OCI-LY7 (cell line): Measurements from ENCODE around the gene SLC26A11. TPM values are rescaled to one million over a fixed set of nuclear protein-coding genes. Genes with fewer than 3 reads are reported as not detected.

Source experiments
- BruUV-seq: library from RNA; stranded (reverse); fragments of 400-500 nt; replicated peaks from 2 replicates; lab custom pipeline; 2021; lab: Mats Ljungman, UMichigan
- CTCF ChIA-PET: fragments of 300-600 bp; sonication (Branson Sonifier 250); formaldehyde crosslinking; loops from one replicate; lab custom pipeline; 2022; ENCODE audit warnings: antibody characterized with exemption; ENCODE audit not compliant: unreplicated experiment; lab: Charles Lee
- POLR2A ChIA-PET: fragments of 300-600 bp; sonication (Branson Sonifier 250); formaldehyde crosslinking; loops from one replicate; lab custom pipeline; 2022; ENCODE audit warnings: antibody characterized with exemption; lab: Charles Lee
- DNase-seq: peaks from one replicate; pipeline ENCODE4 v3.0.0-alpha.2; 2015; ENCODE audit warnings: low spot score
- H2AFZ ChIP-seq: fragments of 200-600 bp; sonication (generic), shearing (Covaris generic); 2 replicates; pipeline ENCODE4 v1.6.1; 2014; ENCODE audit warnings: mild to moderate bottlenecking, antibody characterized with exemption, low read length, moderate library complexity
- H3K27ac ChIP-seq: fragments of 200-600 bp; sonication (generic); 2 replicates; pipeline ENCODE4 v1.5.1; 2014; ENCODE audit warnings: mixed run types, low read depth, mild to moderate bottlenecking, moderate library complexity, low read length, inconsistent platforms; ENCODE audit not compliant: poor library complexity, severe bottlenecking
- H3K36me3 ChIP-seq: fragments of 200-600 bp; sonication (generic); 2 replicates; pipeline ENCODE4 v1.6.1; 2014; ENCODE audit warnings: mild to moderate bottlenecking, antibody characterized with exemption, low read length, moderate library complexity, mixed read lengths; ENCODE audit not compliant: insufficient read depth
- H3K4me1 ChIP-seq: fragments of 200-600 bp; sonication (generic); 2 replicates; pipeline ENCODE4 v1.5.1; 2014; ENCODE audit warnings: mild to moderate bottlenecking, low read length; ENCODE audit not compliant: insufficient read depth, poor library complexity, severe bottlenecking
- H3K4me2 ChIP-seq: fragments of 200-600 bp; sonication (generic); 2 replicates; pipeline ENCODE4 v1.6.1; 2014; ENCODE audit warnings: mild to moderate bottlenecking, low read length
- H3K4me3 ChIP-seq: fragments of 200-600 bp; sonication (generic); 2 replicates; pipeline ENCODE4 v1.5.1; 2014; ENCODE audit warnings: mild to moderate bottlenecking, low read depth, low read length; ENCODE audit not compliant: poor library complexity, severe bottlenecking
- H3K79me2 ChIP-seq: fragments of 200-600 bp; sonication (generic); 2 replicates; pipeline ENCODE4 v1.6.1; 2016; ENCODE audit warnings: low read depth, mild to moderate bottlenecking, low read length, moderate library complexity, mixed read lengths; ENCODE audit not compliant: insufficient read depth
- H3K9me2 ChIP-seq: fragments of 200-600 bp; sonication (generic); 2 replicates; pipeline ENCODE4 v1.6.1; 2016; ENCODE audit warnings: mild to moderate bottlenecking, low read length, mixed read lengths; ENCODE audit not compliant: insufficient read depth
- H3K9me3 ChIP-seq: fragments of 200-600 bp; sonication (generic); 2 replicates; pipeline ENCODE4 v1.6.1; 2014; ENCODE audit warnings: mild to moderate bottlenecking, mixed run types, low read length, mixed read lengths
- H4K20me1 ChIP-seq: fragments of 200-600 bp; sonication (generic); 2 replicates; pipeline ENCODE4 v1.6.1; 2014; ENCODE audit warnings: mild to moderate bottlenecking, antibody characterized with exemption, low read length, moderate library complexity, mixed read lengths; ENCODE audit not compliant: insufficient read depth
- EZH2phosphoT487 ChIP-seq: fragments of 200-600 bp; sonication (generic); IDR thresholded peaks from 2 replicates; pipeline ENCODE4 v1.6.1; 2018; ENCODE audit warnings: low read depth, borderline replicate concordance, mild to moderate bottlenecking, mixed run types, antibody characterized with exemption, low read length, moderate library complexity, mixed read lengths
- intact Hi-C: fragments of 100-400 bp; cut with micrococcal nuclease; formaldehyde crosslinking; loops from one replicate; pipeline ENCODE4 v1.10.0; 2022; ENCODE audit not compliant: unreplicated experiment
- total RNA-seq, 2 experiments: library from RNA; depleted of rRNA in 1 of 2; stranded (reverse); fragments of >200 nt in 1 of 2; shearing (Covaris generic) in 1 of 2; gene quantifications; 2 replicates each; pipeline ENCODE4 v1.2.3, GENCODE V29; 2014 to 2022
- TF ChIP-seq, protein P1 (sequence below): fragments of 200-600 bp; sonication (generic); conservative IDR thresholded peaks from 2 replicates; pipeline ENCODE4 v1.5.1; 2014; ENCODE audit warnings: mild to moderate bottlenecking, antibody characterized with exemption, low read length, moderate library complexity, mixed read lengths

Gene SLC26A11
- total RNA-seq, 2 experiments from 2014 or later: 3.5 to 4.1 TPM

DNA sequence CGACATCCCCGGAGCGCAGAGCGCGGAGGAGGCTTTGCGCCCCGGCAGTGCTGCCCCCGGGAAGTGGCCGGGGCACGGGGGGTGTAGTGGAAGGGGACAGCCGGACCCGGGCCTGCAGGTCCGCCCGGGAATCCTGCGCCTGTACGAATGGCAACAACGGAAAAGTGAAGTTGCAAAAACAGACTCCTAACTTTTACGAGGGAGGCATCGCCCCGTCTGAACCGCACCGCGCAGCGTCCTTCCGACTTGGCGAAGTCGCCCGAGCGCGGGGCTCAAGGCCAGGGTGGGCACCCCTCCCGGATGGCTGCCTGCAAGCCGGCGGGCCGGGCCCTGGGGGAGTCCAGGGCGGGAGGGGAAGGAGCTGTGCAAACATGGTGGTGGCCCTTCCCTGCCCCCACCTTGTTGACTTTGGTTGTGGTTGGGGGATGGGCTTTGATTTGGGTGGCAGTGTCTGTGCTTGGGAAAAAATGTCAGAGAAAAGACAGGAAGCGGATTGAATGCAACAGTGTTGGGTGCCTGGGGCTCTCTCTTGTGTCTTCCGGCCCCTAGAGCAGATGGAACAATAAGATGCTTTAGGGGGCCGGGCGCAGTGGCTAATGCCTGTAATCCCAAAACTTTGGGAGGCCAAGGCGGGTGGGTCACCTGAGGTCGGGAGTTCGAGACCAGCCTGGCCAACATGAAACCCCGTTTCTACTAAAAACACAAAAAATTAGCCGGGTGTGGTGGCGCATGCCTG is 41.1 kb downstream of the SLC26A11 start:
- BruUV-seq: no TSS peak
- no peaks in the 10 kb centered on the region for H3K79me2 ChIP-seq
- peak overlapping the region; percentile 65 for H3K4me2 ChIP-seq
- POLR2A ChIA-PET: interaction anchor here (1.5 kb wide), 1 partner anchor 116 kb away, joined by 3 read pairs; no protein-coding TSS in a partner anchor
- peak overlapping the region; percentile 81 for H3K27ac ChIP-seq
- TF ChIP-seq EZH2phosphoT487: no peak
- TF ChIP-seq, protein P1, sequence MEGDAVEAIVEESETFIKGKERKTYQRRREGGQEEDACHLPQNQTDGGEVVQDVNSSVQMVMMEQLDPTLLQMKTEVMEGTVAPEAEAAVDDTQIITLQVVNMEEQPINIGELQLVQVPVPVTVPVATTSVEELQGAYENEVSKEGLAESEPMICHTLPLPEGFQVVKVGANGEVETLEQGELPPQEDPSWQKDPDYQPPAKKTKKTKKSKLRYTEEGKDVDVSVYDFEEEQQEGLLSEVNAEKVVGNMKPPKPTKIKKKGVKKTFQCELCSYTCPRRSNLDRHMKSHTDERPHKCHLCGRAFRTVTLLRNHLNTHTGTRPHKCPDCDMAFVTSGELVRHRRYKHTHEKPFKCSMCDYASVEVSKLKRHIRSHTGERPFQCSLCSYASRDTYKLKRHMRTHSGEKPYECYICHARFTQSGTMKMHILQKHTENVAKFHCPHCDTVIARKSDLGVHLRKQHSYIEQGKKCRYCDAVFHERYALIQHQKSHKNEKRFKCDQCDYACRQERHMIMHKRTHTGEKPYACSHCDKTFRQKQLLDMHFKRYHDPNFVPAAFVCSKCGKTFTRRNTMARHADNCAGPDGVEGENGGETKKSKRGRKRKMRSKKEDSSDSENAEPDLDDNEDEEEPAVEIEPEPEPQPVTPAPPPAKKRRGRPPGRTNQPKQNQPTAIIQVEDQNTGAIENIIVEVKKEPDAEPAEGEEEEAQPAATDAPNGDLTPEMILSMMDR: no peak
- H3K4me1 ChIP-seq: peaks cover 61% of the 10 kb centered on the region
- CTCF ChIA-PET: no interaction called here
- intact Hi-C loops: loop anchor here (5.0 kb wide), 1 partner anchor 464 kb away; the partner anchor contains the start of gene CBX8
- H3K9me2 ChIP-seq: no peaks in the 10 kb centered on the region
- no peaks in the 10 kb centered on the region for H3K36me3 ChIP-seq
- H4K20me1 ChIP-seq: no peaks in the 10 kb centered on the region
- no peaks in the 10 kb centered on the region for H3K9me3 ChIP-seq
- H3K4me3 ChIP-seq: peak overlapping the region; percentile 79
- DNase-seq: peak; percentile 82
- peak overlapping the region; percentile 75 for H2AFZ ChIP-seq

DNA sequence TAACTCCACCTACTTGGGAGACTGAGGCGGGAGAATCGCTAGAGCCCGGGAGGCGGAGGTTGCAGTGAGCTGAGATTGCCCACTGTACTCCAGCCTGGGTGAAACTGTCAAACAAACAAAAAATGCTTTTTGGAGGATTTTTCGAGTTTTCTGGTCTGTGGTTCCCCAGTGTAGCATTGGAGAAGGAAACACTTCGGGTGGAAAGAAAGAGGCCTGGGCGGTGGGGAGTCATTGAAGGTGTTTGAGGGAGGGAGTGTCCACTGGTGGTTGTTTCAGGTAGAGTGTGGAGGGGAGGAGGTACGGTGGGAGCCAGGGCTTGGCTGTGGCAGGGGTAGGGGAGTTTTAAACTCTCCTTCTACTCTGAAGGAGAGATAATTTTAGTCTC is 41.7 kb downstream of the SLC26A11 start:
- peak overlapping the region; percentile 65 for H3K4me2 ChIP-seq
- no TSS peak for BruUV-seq
- POLR2A ChIA-PET: interaction anchor here (1.5 kb wide), 1 partner anchor 116 kb away, joined by 3 read pairs; no protein-coding TSS in a partner anchor
- H3K36me3 ChIP-seq: no peaks in the 10 kb centered on the region
- H3K9me2 ChIP-seq: no peaks in the 10 kb centered on the region
- intact Hi-C loops: loop anchor here (2.0 to 5.0 kb wide), 2 partner anchors 115 to 465 kb away; partner anchors contain the start of genes CBX8 and EIF4A3
- peak overlapping the region; percentile 79 for H3K4me3 ChIP-seq
- H4K20me1 ChIP-seq: no peaks in the 10 kb centered on the region
- H3K79me2 ChIP-seq: no peaks in the 10 kb centered on the region
- H3K27ac ChIP-seq: peak overlapping the region; percentile 81
- CTCF ChIA-PET: no interaction called here
- peaks cover 61% of the 10 kb centered on the region for H3K4me1 ChIP-seq
- no peaks in the 10 kb centered on the region for H3K9me3 ChIP-seq
- no peak for TF ChIP-seq EZH2phosphoT487
- TF ChIP-seq, protein P1: no peak
- peak overlapping the region; percentile 75; the same call in 1 of the 2 replicates for H2AFZ ChIP-seq
- DNase-seq: no peak
